Vagina (tissue), 2 donors: ENCODE data around the gene ZGPAT. TPM values are rescaled to one million over a fixed set of nuclear protein-coding genes. Genes with fewer than 3 reads are reported as not detected.

Experiments used
- DNase-seq, 2 donors: peaks; one replicate each; pipeline ENCODE4 v3.0.0-alpha.2; 2017; ENCODE audit errors: extremely low spot score in 2 of 2
- H3K27ac ChIP-seq: fragments of 200-600 bp; sonication (generic); one replicate; pipeline ENCODE4 v1.5.1; 2019
- H3K27me3 ChIP-seq: fragments of 200-600 bp; sonication (generic); one replicate; pipeline ENCODE4 v1.5.1; 2019
- H3K36me3 ChIP-seq, 2 donors: fragments of 200-600 bp; sonication (generic); one replicate each; pipeline ENCODE4 v1.5.1; 2017 to 2019
- H3K4me1 ChIP-seq: fragments of 200-600 bp; sonication (generic); one replicate; pipeline ENCODE4 v1.5.1; 2019
- H3K4me3 ChIP-seq, 2 donors: fragments of 200-600 bp; sonication (generic); 1 replicate in 1 of 2; 2 replicates in 1 of 2; pipeline ENCODE4 v1.5.1; 2016 to 2019
- H3K9me3 ChIP-seq: fragments of 200-600 bp; sonication (generic); one replicate; pipeline ENCODE4 v1.5.1; 2019
- CTCF ChIP-seq, 3 experiments: fragments of 450-650 bp in 2 of 3; fragments of 200-600 bp in 1 of 3; sonication (generic) in 1 of 3; IDR thresholded peaks; one replicate each; pipeline ENCODE4 v1.5.1; 2017 to 2019; ENCODE audit warnings: antibody characterized with exemption in 3 of 3, mild to moderate bottlenecking in 2 of 3, moderate library complexity in 2 of 3
- POLR2A ChIP-seq, 2 donors: fragments of 450-650 bp; IDR thresholded peaks; one replicate each; pipeline ENCODE4 v1.6.1; 2017; ENCODE audit warnings: antibody characterized with exemption in 2 of 2, mild to moderate bottlenecking in 2 of 2, moderate library complexity in 2 of 2
- POLR2AphosphoS5 ChIP-seq, 2 donors: sonication (generic); formaldehyde crosslinking; IDR thresholded peaks; one replicate each; pipeline ENCODE4 v1.9.0; 2017; ENCODE audit warnings: antibody characterized with exemption in 2 of 2, mild to moderate bottlenecking in 2 of 2, low read depth in 1 of 2; ENCODE audit not compliant: insufficient read depth in 1 of 2
- intact Hi-C: fragments of 100-400 bp; cut with DNase I; formaldehyde crosslinking; loops from one replicate; pipeline ENCODE4 v1.15.1; 2023
- total RNA-seq: library from RNA; depleted of rRNA; stranded (reverse); fragments of >200 nt; gene quantifications from one replicate; pipeline ENCODE4 v1.2.3, GENCODE V29; 2016

ZGPAT gene
- total RNA-seq, 1 donor from 2014 or later: 30.4 TPM

GRCh38 chr20:63740627-63741353 is 33.0 kb downstream of the ZGPAT start:
- Histone ChIP-seq H3K9me3 (no peaks in the 10 kb centered on the region), H3K4me3 (peak overlapping the region; percentile 54 to 85), H3K27me3 (no peaks in the 10 kb centered on the region), H3K27ac (peak overlapping the region; percentile 84), H3K4me1 (peaks cover 50% of the 10 kb centered on the region), H3K36me3 (peaks cover 0 to 21% of the 10 kb centered on the region in 2 donors)
- TF ChIP-seq POLR2A (IDR thresholded peaks at IDR 0.05) (peak in 1 of 2 donors; percentile 56), POLR2AphosphoS5 (IDR thresholded peaks at IDR 0.05; ENCODE audit: insufficient read depth in 1 of 2, low read depth in 1 of 2) (peak; percentile 84 to 95), CTCF (IDR thresholded peaks at IDR 0.05) (no peak)
- intact Hi-C loops: no loop called here
- DNase-seq: peak in 1 of 2 donors; percentile 96

- no peaks in the 10 kb centered on the region for H3K9me3 ChIP-seq
- TF ChIP-seq POLR2AphosphoS5 (IDR thresholded peaks at IDR 0.05; ENCODE audit: insufficient read depth in 1 of 2, low read depth in 1 of 2) (no peak), POLR2A (IDR thresholded peaks at IDR 0.05) (no peak), CTCF (IDR thresholded peaks at IDR 0.05) (no peak)
- peaks cover 46% of the 10 kb centered on the region for H3K4me1 ChIP-seq
- peak overlapping the region; percentile 54 to 85 for H3K4me3 ChIP-seq
- intact Hi-C loops: no loop called here
- H3K36me3 ChIP-seq: peaks cover 0 to 19% of the 10 kb centered on the region in 2 donors
- no peak for DNase-seq
- H3K27me3 ChIP-seq: no peaks in the 10 kb centered on the region
- peak overlapping the region; percentile 84 for H3K27ac ChIP-seq
Measured at GRCh38 chr20:63741354-63741675, 33.5 kb downstream of the ZGPAT start.

- intact Hi-C loops: no loop called here
- Histone ChIP-seq H3K4me3 (peak overlapping the region; percentile 54 to 85), H3K4me1 (peaks cover 41% of the 10 kb centered on the region)
Measured at GRCh38 chr20:63741676-63742380, 34.0 kb downstream of the ZGPAT start.

GRCh38 chr20:63742381-63743024 is 34.7 kb downstream of the ZGPAT start:
- DNase-seq: no peak
- intact Hi-C loops: no loop called here
- H3K9me3 ChIP-seq: no peaks in the 10 kb centered on the region
- H3K4me1 ChIP-seq: peaks cover 34% of the 10 kb centered on the region
- no peaks in the 10 kb centered on the region for H3K27me3 ChIP-seq
- TF ChIP-seq POLR2A (IDR thresholded peaks at IDR 0.05) (no peak), POLR2AphosphoS5 (IDR thresholded peaks at IDR 0.05; ENCODE audit: insufficient read depth in 1 of 2, low read depth in 1 of 2) (no peak), CTCF (IDR thresholded peaks at IDR 0.05) (no peak)
- H3K4me3 ChIP-seq: no peak overlapping the region
- H3K36me3 ChIP-seq: peaks cover 0 to 19% of the 10 kb centered on the region in 2 donors
- H3K27ac ChIP-seq: peak overlapping the region; percentile 84

More at GRCh38 chr20:63741676-63742380, 34.0 kb downstream of the ZGPAT start:
- no peaks in the 10 kb centered on the region for H3K9me3 ChIP-seq
- H3K36me3 ChIP-seq: peaks cover 0 to 19% of the 10 kb centered on the region in 2 donors
- DNase-seq: no peak
- no peaks in the 10 kb centered on the region for H3K27me3 ChIP-seq
- no peak for TF ChIP-seq POLR2AphosphoS5 (IDR thresholded peaks at IDR 0.05; ENCODE audit: insufficient read depth in 1 of 2, low read depth in 1 of 2)
- no peak for TF ChIP-seq POLR2A (IDR thresholded peaks at IDR 0.05)
- no peak for TF ChIP-seq CTCF (IDR thresholded peaks at IDR 0.05)
- H3K27ac ChIP-seq: peak overlapping the region; percentile 84
